Esophagus squamous epithelium (tissue), 5 donors: ENCODE data around the gene GRIK3. TPM values are rescaled to one million over a fixed set of nuclear protein-coding genes. Genes with fewer than 3 reads are reported as not detected.

Experiments used
- DNase-seq: peaks from one replicate; lab custom pipeline; 2025; lab: John Stamatoyannopoulos, UW
- H3K27ac ChIP-seq, 4 donors: fragments of 200-600 bp; sonication (generic); one replicate each; pipeline ENCODE4 v1.5.1; 2016 to 2019; ENCODE audit warnings: mild to moderate bottlenecking in 1 of 4
- H3K27me3 ChIP-seq, 4 donors: fragments of 200-600 bp; sonication (generic); 1 replicate in 3 of 4; 2 replicates in 1 of 4; pipeline versions ENCODE4 v1.5.1 to v1.6.0; 2017 to 2021; ENCODE audit warnings: antibody characterized with exemption in 1 of 4
- H3K36me3 ChIP-seq, 3 donors: fragments of 200-600 bp; sonication (generic); one replicate each; pipeline ENCODE4 v1.5.1; 2016 to 2019
- H3K4me1 ChIP-seq, 3 donors: fragments of 200-600 bp; sonication (generic); one replicate each; pipeline ENCODE4 v1.5.1; 2017 to 2019
- H3K4me3 ChIP-seq, 4 donors: fragments of 200-600 bp; sonication (generic); 1 replicate in 3 of 4; 2 replicates in 1 of 4; pipeline ENCODE4 v1.5.1; 2016 to 2019; ENCODE audit warnings: mild to moderate bottlenecking in 2 of 4, moderate library complexity in 1 of 4
- H3K9me3 ChIP-seq, 3 donors: fragments of 200-600 bp; sonication (generic); one replicate each; pipeline ENCODE4 v1.5.1; 2016 to 2019
- CTCF ChIP-seq, 6 experiments: fragments of 450-650 bp in 4 of 6; fragments of 200-600 bp in 2 of 6; sonication (generic) in 2 of 6; IDR thresholded peaks; one replicate each; pipeline ENCODE4 v1.5.1; 2016 to 2019; ENCODE audit warnings: antibody characterized with exemption in 6 of 6, mild to moderate bottlenecking in 4 of 6, moderate library complexity in 4 of 6
- POLR2A ChIP-seq, 4 donors: fragments of 450-650 bp; IDR thresholded peaks; one replicate each; pipeline ENCODE4 v1.6.1; 2017; ENCODE audit warnings: antibody characterized with exemption in 4 of 4, mild to moderate bottlenecking in 4 of 4, moderate library complexity in 3 of 4
- WGBS, 2 donors: methylation state at CpG; one replicate each; pipeline ENCODE4 v1.1.5; 2018; 5-methylcytosine and 5-hydroxymethylcytosine counted together
- intact Hi-C: fragments of 100-400 bp; cut with DNase I; formaldehyde crosslinking; loops from one replicate; pipeline ENCODE4 v1.15.0; 2022
- total RNA-seq, 4 donors: library from RNA; depleted of rRNA; stranded (reverse); fragments of >200 nt; gene quantifications; one replicate each; pipeline ENCODE4 v1.1.0, GENCODE V29; 2016
- donor health status: DM: yes; HTN: yes; CAD: no.

GRIK3 gene
- total RNA-seq, 4 donors from 2014 or later = 0.11 to 0.38 (median 0.21) TPM; not detected in 1

GRCh38 chr1:37010011-37010410, 24.3 kb downstream of the GRIK3 start:
- intact Hi-C loops = no loop called here
- H3K27me3 ChIP-seq = peaks cover 0 to 30% (median 0%) of the 10 kb centered on the region in 4 donors
- H3K9me3 ChIP-seq = no peaks in the 10 kb centered on the region
- H3K36me3 ChIP-seq = no peaks in the 10 kb centered on the region
- TF ChIP-seq POLR2A (IDR thresholded peaks at IDR 0.05) (no peak), CTCF (IDR thresholded peaks at IDR 0.05) (no peak)
- no peak overlapping the region for H3K4me3 ChIP-seq
- no peaks in the 10 kb centered on the region for H3K4me1 ChIP-seq
- 50 to 59% methylated on average over 4 of the region's 4 CpGs for WGBS, 2 donors
- no peak overlapping the region for H3K27ac ChIP-seq
- DNase-seq = no peak

- H3K4me3 ChIP-seq = no peak overlapping the region
- no peaks in the 10 kb centered on the region for H3K9me3 ChIP-seq
- H3K27ac ChIP-seq = no peak overlapping the region
- no peaks in the 10 kb centered on the region for H3K4me1 ChIP-seq
- no peak for DNase-seq
- TF ChIP-seq POLR2A (IDR thresholded peaks at IDR 0.05) (no peak), CTCF (IDR thresholded peaks at IDR 0.05) (no peak)
- no peaks in the 10 kb centered on the region for H3K36me3 ChIP-seq
- WGBS, 2 donors = 41 to 44% methylated on average over 5 of the region's 5 CpGs
- intact Hi-C loops = no loop called here
- peaks cover 0 to 30% (median 0%) of the 10 kb centered on the region in 4 donors for H3K27me3 ChIP-seq
These were observed 24.8 kb downstream of the GRIK3 start for GRCh38 chr1:37009521-37009920.

GRCh38 chr1:37006132-37006868, 28.0 kb downstream of the GRIK3 start:
- H3K36me3 ChIP-seq = no peaks in the 10 kb centered on the region
- no peak overlapping the region for H3K27ac ChIP-seq
- DNase-seq = no peak
- H3K4me3 ChIP-seq = no peak overlapping the region
- H3K4me1 ChIP-seq = no peaks in the 10 kb centered on the region
- TF ChIP-seq CTCF (IDR thresholded peaks at IDR 0.05) = no peak
- TF ChIP-seq POLR2A (IDR thresholded peaks at IDR 0.05) = no peak
- 48 to 63% methylated on average over 7 of the region's 11 CpGs for whole genome bisulfite sequencing, 2 donors
- intact Hi-C loops = no loop called here
- no peaks in the 10 kb centered on the region for H3K9me3 ChIP-seq
- peaks cover 0 to 14% (median 0%) of the 10 kb centered on the region in 4 donors for H3K27me3 ChIP-seq

GRCh38 chr1:37002898-37003297, 31.4 kb downstream of the GRIK3 start:
- H3K27ac ChIP-seq = no peak overlapping the region
- intact Hi-C loops = no loop called here
- H3K9me3 ChIP-seq = no peaks in the 10 kb centered on the region
- DNase-seq = no peak
- H3K4me1 ChIP-seq = no peaks in the 10 kb centered on the region
- H3K36me3 ChIP-seq = no peaks in the 10 kb centered on the region
- no peak for TF ChIP-seq CTCF (IDR thresholded peaks at IDR 0.05)
- no peak for TF ChIP-seq POLR2A (IDR thresholded peaks at IDR 0.05)
- peaks cover 0 to 9% (median 0%) of the 10 kb centered on the region in 4 donors for H3K27me3 ChIP-seq
- H3K4me3 ChIP-seq = no peak overlapping the region
- WGBS, 2 donors = 85 to 91% methylated on average over 3 of the region's 3 CpGs

- H3K36me3 ChIP-seq = no peaks in the 10 kb centered on the region
- TF ChIP-seq POLR2A (IDR thresholded peaks at IDR 0.05) = no peak
- TF ChIP-seq CTCF (IDR thresholded peaks at IDR 0.05) = no peak
- no peak for DNase-seq
- no peaks in the 10 kb centered on the region for H3K9me3 ChIP-seq
- no peak overlapping the region for H3K4me3 ChIP-seq
- peaks cover 0 to 18% (median 0%) of the 10 kb centered on the region in 4 donors for H3K27me3 ChIP-seq
- no peak overlapping the region for H3K27ac ChIP-seq
- WGBS, 2 donors = 38 to 51% methylated on average over 2 of the region's 2 CpGs
- intact Hi-C loops = no loop called here
- no peaks in the 10 kb centered on the region for H3K4me1 ChIP-seq
These were observed 32.6 kb downstream of the GRIK3 start for GRCh38 chr1:37001703-37002102.
